Renal cortex interstitium (tissue), 11 donors: ENCODE results near the gene SNAP25. TPM values are rescaled to one million over a fixed set of nuclear protein-coding genes. Genes with fewer than 3 reads are reported as not detected.
A peak's percentile ranks its signal among the peaks of the same experiment; 100 is the strongest.

Experiments
- DNase-seq, 11 donors: peaks; one replicate each; pipeline ENCODE4 v3.0.0-alpha.2; 2013; ENCODE audit warnings: low read depth in 9 of 11, low spot score in 4 of 11; ENCODE audit errors: extremely low read depth in 1 of 11
- polyA plus RNA-seq, 3 donors: library from polyadenylated mRNA; unstranded; fragments of 120-200 nt; gene quantifications; one replicate each; pipeline ENCODE4 v1.2.1, GENCODE V29; 2013; ENCODE audit not compliant: insufficient read length in 3 of 3

SNAP25 gene
- polyA plus RNA-seq, 3 donors, result 6.4 to 10.6 (median 6.8) TPM

GRCh38 chr20:10249822-10250221 is 31.2 kb downstream of the SNAP25 start:
- DNase-seq, result no peak

GRCh38 chr20:10250902-10251301 is 32.3 kb downstream of the SNAP25 start:
- DNase-seq, result no peak

- no peak for DNase-seq
Observed at GRCh38 chr20:10253780-10254179, 35.1 kb downstream of the SNAP25 start.

GRCh38 chr20:10255846-10256245 is 37.2 kb downstream of the SNAP25 start:
- no peak for DNase-seq

- DNase-seq, result no peak
Observed at GRCh38 chr20:10259166-10259565, 40.5 kb downstream of the SNAP25 start.

- DNase-seq, result no peak
Observed at GRCh38 chr20:10260316-10260715, 41.7 kb downstream of the SNAP25 start.

GRCh38 chr20:10261702-10262101 is 43.1 kb downstream of the SNAP25 start:
- no peak for DNase-seq

- no peak for DNase-seq
Observed at GRCh38 chr20:10263385-10264165, 44.9 kb downstream of the SNAP25 start.

GRCh38 chr20:10264166-10264558 is 45.5 kb downstream of the SNAP25 start:
- no peak for DNase-seq

- no peak for DNase-seq
Observed at GRCh38 chr20:10268636-10269035, 50.0 kb downstream of the SNAP25 start.

GRCh38 chr20:10270630-10271029 is 52.0 kb downstream of the SNAP25 start:
- no peak for DNase-seq

GRCh38 chr20:10271494-10272219 is 53.0 kb downstream of the SNAP25 start:
- peak in 1 of 11 donors; percentile 6 for DNase-seq

GRCh38 chr20:10276878-10277580 is 58.4 kb downstream of the SNAP25 start:
- no peak for DNase-seq

- no peak for DNase-seq
Observed at GRCh38 chr20:10277616-10278015, 59.0 kb downstream of the SNAP25 start.

GRCh38 chr20:10278412-10278811 is 59.8 kb downstream of the SNAP25 start:
- DNase-seq, result no peak

GRCh38 chr20:10280018-10280908 is 61.6 kb downstream of the SNAP25 start:
- DNase-seq, result no peak

GRCh38 chr20:10281911-10282310 is 63.3 kb downstream of the SNAP25 start:
- DNase-seq, result no peak

- no peak for DNase-seq
Observed at GRCh38 chr20:10282979-10283456, 64.4 kb downstream of the SNAP25 start.

GRCh38 chr20:10286356-10286755 is 67.7 kb downstream of the SNAP25 start:
- no peak for DNase-seq
